ENCODE data around the gene ITGAV. TPM values are rescaled to one million over a fixed set of nuclear protein-coding genes. Genes with fewer than 3 reads are reported as not detected.

Gene ITGAV
- total RNA-seq, 4 donors from 2014 or later = 28.9 to 67.0 (median 52.1) TPM

- 76 to 100% methylated on average over 1 to 3 of the region's 3 CpGs for WGBS, 2 donors (ENCODE audit: low coverage in 1 of 2)
Observed at GRCh38 chr2:186726938-186727337, 137.1 kb downstream of the ITGAV start.

GRCh38 chr2:186728631-186729030 is 138.8 kb downstream of the ITGAV start:
- DNase-seq = no peak
- in situ Hi-C loops (cut with MboI; ENCODE audit: low pct_ligation_motif_present in 1 of 4, low pct_unique_long_range_greater_than_20kb in 1 of 4, low sequenced_read_pairs in 3 of 4) = no loop called here
- intact Hi-C loops (cut with DNase I; ENCODE audit: low total_unique reads) = no loop called here
- Histone ChIP-seq H3K36me3 (no peaks in the 10 kb centered on the region), H3K9me3 (no peaks in the 10 kb centered on the region), H3K27me3 (no peaks in the 10 kb centered on the region), H3K4me3 (no peak overlapping the region), H3K4me1 (no peaks in the 10 kb centered on the region), H3K27ac (no peak overlapping the region)
- WGBS, 2 donors (ENCODE audit: low coverage in 1 of 2) = 64 to 72% methylated on average over 2 of the region's 2 CpGs
- TF ChIP-seq CTCF (IDR thresholded peaks at IDR 0.05) (no peak), POLR2AphosphoS5 (IDR thresholded peaks at IDR 0.05) (no peak), EP300 (IDR thresholded peaks at IDR 0.05; ENCODE audit: low read depth) (no peak), POLR2A (IDR thresholded peaks at IDR 0.05) (no peak)

More at GRCh38 chr2:186726938-186727337, 137.1 kb downstream of the ITGAV start:
- intact Hi-C loops (cut with DNase I; ENCODE audit: low total_unique reads) = no loop called here
- Histone ChIP-seq H3K27me3 (no peaks in the 10 kb centered on the region), H3K4me1 (no peaks in the 10 kb centered on the region), H3K36me3 (no peaks in the 10 kb centered on the region), H3K4me3 (no peak overlapping the region), H3K27ac (no peak overlapping the region), H3K9me3 (no peaks in the 10 kb centered on the region)
- no peak for TF ChIP-seq POLR2AphosphoS5 (IDR thresholded peaks at IDR 0.05)
- no peak for TF ChIP-seq CTCF (IDR thresholded peaks at IDR 0.05)
- no peak for TF ChIP-seq EP300 (IDR thresholded peaks at IDR 0.05; ENCODE audit: low read depth)
- in situ Hi-C loops (cut with MboI; ENCODE audit: low pct_ligation_motif_present in 1 of 4, low pct_unique_long_range_greater_than_20kb in 1 of 4, low sequenced_read_pairs in 3 of 4) = no loop called here
- DNase-seq = no peak

Other genes with a start within 250 kb of the ITGAV start
- 10 to 100 TPM; 43.2 to 98.4 (median 51.0) TPM for gene ZC3H15, start 103.8 kb upstream of the ITGAV start, total RNA-seq
- gene FAM171B, start 104.0 kb downstream of the ITGAV start, total RNA-seq = 1 to 10 TPM; 2.0 to 3.6 (median 2.3) TPM